ENCODE results near the gene PCCB. TPM values are rescaled to one million over a fixed set of nuclear protein-coding genes. Genes with fewer than 3 reads are reported as not detected.
"Not testable (repeated sequence)": the region's sequence is repeated elsewhere in the genome, so short reads cannot be mapped to it uniquely, and the experiment has no call there.

Gene PCCB
- polyA plus RNA-seq, 2 donors, result 16.3 to 30.2 TPM

- H3K9me3 ChIP-seq (ENCODE audit: control insufficient read depth in 2 of 2, insufficient read depth in 1 of 2, low read depth in 1 of 2, low read length in 1 of 2), result no peaks in the 10 kb centered on the region
- 56 to 62% methylated on average over 1 of the region's 1 CpG for WGBS, 2 donors
- H3K27me3 ChIP-seq (ENCODE audit: control insufficient read depth in 1 of 2, insufficient read depth in 2 of 2, low read length in 2 of 2), result no peaks in the 10 kb centered on the region
- no peaks in the 10 kb centered on the region for H3K4me1 ChIP-seq (ENCODE audit: control insufficient read depth in 2 of 2, insufficient read depth in 2 of 2, low read length in 1 of 2)
- H3K27ac ChIP-seq (ENCODE audit: low read depth in 2 of 2, low read length in 1 of 2), result peak overlapping the region in 1 of 2 donors; percentile 14
- peaks cover 0 to 2% of the 10 kb centered on the region in 2 donors for H3K36me3 ChIP-seq (ENCODE audit: control insufficient read depth in 2 of 2, insufficient read depth in 2 of 2, low read length in 1 of 2)
- H3K4me3 ChIP-seq (ENCODE audit: low read depth in 1 of 2, low read length in 2 of 2), result no peak overlapping the region
Observed at GRCh38 chr3:136350132-136350531, 100.0 kb downstream of the PCCB start.

DNA sequence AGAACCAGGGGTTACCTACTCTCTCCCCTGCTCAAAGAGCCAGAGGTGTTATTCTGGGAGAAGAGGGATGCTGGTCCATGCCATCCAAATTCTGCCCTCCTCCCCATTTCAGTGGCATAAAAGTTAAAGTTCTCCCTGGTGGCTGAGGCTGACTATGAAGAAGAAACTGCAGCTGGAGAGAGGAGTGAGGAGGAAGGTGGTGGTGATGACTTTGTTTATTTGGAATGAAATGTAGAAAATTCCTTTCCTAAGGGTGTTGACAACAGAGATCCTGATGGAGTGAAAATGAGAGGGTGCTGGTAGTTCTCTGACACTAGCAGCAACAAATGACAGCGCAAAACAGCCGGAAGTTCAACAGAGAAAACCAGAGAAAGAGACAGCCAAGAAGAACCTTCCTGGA lies 100.4 kb downstream of the PCCB start:
- H3K27me3 ChIP-seq (ENCODE audit: control insufficient read depth in 1 of 2, insufficient read depth in 2 of 2, low read length in 2 of 2), result no peaks in the 10 kb centered on the region
- WGBS, 2 donors, result 80 to 82% methylated on average over 2 of the region's 2 CpGs
- peak overlapping the region in 1 of 2 donors; percentile 31 for H3K27ac ChIP-seq (ENCODE audit: low read depth in 2 of 2, low read length in 1 of 2)
- peaks cover 0 to 2% of the 10 kb centered on the region in 2 donors for H3K36me3 ChIP-seq (ENCODE audit: control insufficient read depth in 2 of 2, insufficient read depth in 2 of 2, low read length in 1 of 2)
- H3K4me3 ChIP-seq (ENCODE audit: low read depth in 1 of 2, low read length in 2 of 2), result no peak overlapping the region
- no peaks in the 10 kb centered on the region for H3K4me1 ChIP-seq (ENCODE audit: control insufficient read depth in 2 of 2, insufficient read depth in 2 of 2, low read length in 1 of 2)
- no peaks in the 10 kb centered on the region for H3K9me3 ChIP-seq (ENCODE audit: control insufficient read depth in 2 of 2, insufficient read depth in 1 of 2, low read depth in 1 of 2, low read length in 1 of 2)

GRCh38 chr3:136351351-136351750 lies 101.2 kb downstream of the PCCB start:
- Histone ChIP-seq H3K36me3 (ENCODE audit: control insufficient read depth in 2 of 2, insufficient read depth in 2 of 2, low read length in 1 of 2) (peaks cover 0 to 4% of the 10 kb centered on the region in 2 donors), H3K27ac (ENCODE audit: low read depth in 2 of 2, low read length in 1 of 2) (no peak overlapping the region), H3K4me1 (ENCODE audit: control insufficient read depth in 2 of 2, insufficient read depth in 2 of 2, low read length in 1 of 2) (no peaks in the 10 kb centered on the region), H3K27me3 (ENCODE audit: control insufficient read depth in 1 of 2, insufficient read depth in 2 of 2, low read length in 2 of 2) (no peaks in the 10 kb centered on the region), H3K9me3 (ENCODE audit: control insufficient read depth in 2 of 2, insufficient read depth in 1 of 2, low read depth in 1 of 2, low read length in 1 of 2) (peaks cover 0 to 2% of the 10 kb centered on the region in 2 donors), H3K4me3 (ENCODE audit: low read depth in 1 of 2, low read length in 2 of 2) (no peak overlapping the region)
- 71 to 79% methylated on average over 1 of the region's 1 CpG for WGBS, 2 donors

DNA sequence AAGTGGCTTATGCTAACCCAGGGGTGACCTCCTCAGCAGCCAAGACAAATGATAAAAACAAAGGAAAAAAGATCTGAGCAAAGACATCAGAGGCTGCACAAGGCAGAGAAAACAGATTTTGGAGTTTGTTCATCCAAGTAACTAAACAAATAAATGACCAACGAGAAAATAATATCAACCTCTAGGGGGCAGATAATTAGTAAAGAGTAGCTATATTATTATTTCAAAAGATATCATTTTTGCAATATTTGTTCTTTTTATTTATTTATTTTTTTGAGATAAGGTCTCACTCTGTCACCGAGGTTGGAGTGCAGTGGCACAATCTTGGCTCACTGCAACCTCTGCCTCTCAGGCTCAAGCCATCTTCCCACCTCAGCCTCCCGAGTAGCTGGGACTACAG lies 101.8 kb downstream of the PCCB start:
- peaks cover 0 to 4% of the 10 kb centered on the region in 2 donors for H3K36me3 ChIP-seq (ENCODE audit: control insufficient read depth in 2 of 2, insufficient read depth in 2 of 2, low read length in 1 of 2)
- WGBS, 2 donors, result 75 to 76% methylated on average over 3 of the region's 3 CpGs
- H3K27me3 ChIP-seq (ENCODE audit: control insufficient read depth in 1 of 2, insufficient read depth in 2 of 2, low read length in 2 of 2), result no peaks in the 10 kb centered on the region
- H3K9me3 ChIP-seq (ENCODE audit: control insufficient read depth in 2 of 2, insufficient read depth in 1 of 2, low read depth in 1 of 2, low read length in 1 of 2), result peaks cover 0 to 2% of the 10 kb centered on the region in 2 donors
- H3K4me3 ChIP-seq (ENCODE audit: low read depth in 1 of 2, low read length in 2 of 2), result no peak overlapping the region
- H3K4me1 ChIP-seq (ENCODE audit: control insufficient read depth in 2 of 2, insufficient read depth in 2 of 2, low read length in 1 of 2), result no peaks in the 10 kb centered on the region
- no peak overlapping the region for H3K27ac ChIP-seq (ENCODE audit: low read depth in 2 of 2, low read length in 1 of 2)

GRCh38 chr3:136353461-136353860 lies 103.3 kb downstream of the PCCB start:
- Histone ChIP-seq H3K4me1 (ENCODE audit: control insufficient read depth in 2 of 2, insufficient read depth in 2 of 2, low read length in 1 of 2) (no peaks in the 10 kb centered on the region), H3K4me3 (ENCODE audit: low read depth in 1 of 2, low read length in 2 of 2) (no peak overlapping the region), H3K27ac (ENCODE audit: low read depth in 2 of 2, low read length in 1 of 2) (no peak overlapping the region), H3K27me3 (ENCODE audit: control insufficient read depth in 1 of 2, insufficient read depth in 2 of 2, low read length in 2 of 2) (no peaks in the 10 kb centered on the region), H3K36me3 (ENCODE audit: control insufficient read depth in 2 of 2, insufficient read depth in 2 of 2, low read length in 1 of 2) (peaks cover 0 to 4% of the 10 kb centered on the region in 2 donors), H3K9me3 (ENCODE audit: control insufficient read depth in 2 of 2, insufficient read depth in 1 of 2, low read depth in 1 of 2, low read length in 1 of 2) (peaks cover 0 to 2% of the 10 kb centered on the region in 2 donors)
- WGBS, 2 donors, result 72 to 86% methylated on average over 2 of the region's 2 CpGs

DNA sequence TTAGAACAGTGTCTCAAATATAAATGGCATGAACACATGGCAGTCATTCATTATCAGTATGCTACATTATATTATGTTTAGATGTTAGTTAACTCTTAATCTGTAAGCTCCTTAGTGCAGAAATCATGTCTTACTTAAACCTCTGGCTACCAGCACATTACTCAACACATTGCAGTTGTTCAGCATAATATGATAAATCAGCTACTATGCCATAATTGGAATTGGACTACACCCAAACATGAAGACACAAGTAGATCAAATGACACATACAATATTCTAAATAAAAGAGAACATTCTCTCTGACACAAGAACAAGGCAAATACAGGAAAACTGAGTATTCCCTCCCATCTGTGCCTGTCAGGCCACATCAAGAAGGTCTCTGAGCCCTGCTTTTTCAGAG lies 116.1 kb downstream of the PCCB start:
- no peak overlapping the region for H3K27ac ChIP-seq (ENCODE audit: low read depth in 2 of 2, low read length in 1 of 2)
- no peaks in the 10 kb centered on the region for H3K36me3 ChIP-seq (ENCODE audit: control insufficient read depth in 2 of 2, insufficient read depth in 2 of 2, low read length in 1 of 2)
- H3K9me3 ChIP-seq (ENCODE audit: control insufficient read depth in 2 of 2, insufficient read depth in 1 of 2, low read depth in 1 of 2, low read length in 1 of 2), result no peaks in the 10 kb centered on the region
- no peaks in the 10 kb centered on the region for H3K27me3 ChIP-seq (ENCODE audit: control insufficient read depth in 1 of 2, insufficient read depth in 2 of 2, low read length in 2 of 2)
- no peaks in the 10 kb centered on the region for H3K4me1 ChIP-seq (ENCODE audit: control insufficient read depth in 2 of 2, insufficient read depth in 2 of 2, low read length in 1 of 2)
- no peak overlapping the region for H3K4me3 ChIP-seq (ENCODE audit: low read depth in 1 of 2, low read length in 2 of 2)

GRCh38 chr3:136375800-136376199 lies 125.7 kb downstream of the PCCB start:
- 94 to 98% methylated on average over 5 of the region's 5 CpGs for WGBS, 2 donors
- not testable (repeated sequence) for H3K27me3 ChIP-seq (ENCODE audit: control insufficient read depth in 1 of 2, insufficient read depth in 2 of 2, low read length in 2 of 2); H3K9me3 ChIP-seq (ENCODE audit: control insufficient read depth in 2 of 2, insufficient read depth in 1 of 2, low read depth in 1 of 2, low read length in 1 of 2); H3K4me3 ChIP-seq (ENCODE audit: low read depth in 1 of 2, low read length in 2 of 2); H3K27ac ChIP-seq (ENCODE audit: low read depth in 2 of 2, low read length in 1 of 2); H3K36me3 ChIP-seq (ENCODE audit: control insufficient read depth in 2 of 2, insufficient read depth in 2 of 2, low read length in 1 of 2); H3K4me1 ChIP-seq (ENCODE audit: control insufficient read depth in 2 of 2, insufficient read depth in 2 of 2, low read length in 1 of 2)

DNA sequence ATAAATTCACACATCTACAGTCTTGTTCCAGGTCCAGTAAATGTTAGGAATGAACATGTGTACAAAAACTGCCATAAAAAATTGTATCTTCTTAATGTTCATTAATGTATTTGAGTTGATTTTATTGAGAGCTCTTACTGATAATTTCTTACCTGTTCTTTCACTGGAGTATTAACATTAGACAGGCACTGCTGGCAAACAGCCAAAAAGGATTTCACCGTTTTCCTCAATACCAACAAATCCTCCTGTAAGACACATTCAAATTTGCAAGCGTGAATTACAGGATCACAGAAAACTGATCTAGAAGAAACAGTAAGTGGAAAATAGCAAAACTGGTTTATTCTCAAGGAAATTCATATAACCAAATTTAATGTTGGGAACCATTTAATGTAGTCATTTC lies 127.4 kb downstream of the PCCB start:
- H3K27ac ChIP-seq (ENCODE audit: low read depth in 2 of 2, low read length in 1 of 2), result no peak overlapping the region
- no peaks in the 10 kb centered on the region for H3K4me1 ChIP-seq (ENCODE audit: control insufficient read depth in 2 of 2, insufficient read depth in 2 of 2, low read length in 1 of 2)
- H3K4me3 ChIP-seq (ENCODE audit: low read depth in 1 of 2, low read length in 2 of 2), result no peak overlapping the region
- no peaks in the 10 kb centered on the region for H3K36me3 ChIP-seq (ENCODE audit: control insufficient read depth in 2 of 2, insufficient read depth in 2 of 2, low read length in 1 of 2)
- 56 to 58% methylated on average over 2 of the region's 2 CpGs for WGBS, 2 donors
- H3K9me3 ChIP-seq (ENCODE audit: control insufficient read depth in 2 of 2, insufficient read depth in 1 of 2, low read depth in 1 of 2, low read length in 1 of 2), result no peaks in the 10 kb centered on the region
- H3K27me3 ChIP-seq (ENCODE audit: control insufficient read depth in 1 of 2, insufficient read depth in 2 of 2, low read length in 2 of 2), result no peaks in the 10 kb centered on the region

GRCh38 chr3:136378011-136378410 lies 127.9 kb downstream of the PCCB start:
- 57 to 63% methylated on average over 1 of the region's 1 CpG for WGBS, 2 donors
- H3K4me1 ChIP-seq (ENCODE audit: control insufficient read depth in 2 of 2, insufficient read depth in 2 of 2, low read length in 1 of 2), result no peaks in the 10 kb centered on the region
- H3K9me3 ChIP-seq (ENCODE audit: control insufficient read depth in 2 of 2, insufficient read depth in 1 of 2, low read depth in 1 of 2, low read length in 1 of 2), result no peaks in the 10 kb centered on the region
- H3K27me3 ChIP-seq (ENCODE audit: control insufficient read depth in 1 of 2, insufficient read depth in 2 of 2, low read length in 2 of 2), result no peaks in the 10 kb centered on the region
- H3K27ac ChIP-seq (ENCODE audit: low read depth in 2 of 2, low read length in 1 of 2), result no peak overlapping the region
- no peaks in the 10 kb centered on the region for H3K36me3 ChIP-seq (ENCODE audit: control insufficient read depth in 2 of 2, insufficient read depth in 2 of 2, low read length in 1 of 2)
- H3K4me3 ChIP-seq (ENCODE audit: low read depth in 1 of 2, low read length in 2 of 2), result no peak overlapping the region

All from esophagus (tissue), 2 donors.